Prostate gland (tissue), 2 donors: Measurements from ENCODE around the gene PLS3. TPM values are rescaled to one million over a fixed set of nuclear protein-coding genes. Genes with fewer than 3 reads are reported as not detected.

Source experiments
- DNase-seq: peaks from one replicate; pipeline ENCODE4 v3.0.0-alpha.2; 2019; ENCODE audit warnings: low spot score
- H3K27ac ChIP-seq, 2 donors: fragments of 200-600 bp; sonication (generic); 2 replicates each; pipeline ENCODE4 v1.5.1; 2017 to 2019
- H3K27me3 ChIP-seq: fragments of 200-600 bp; sonication (generic); replicated peaks from 2 replicates; pipeline ENCODE4 v1.5.1; 2019; ENCODE audit not compliant: insufficient read depth
- H3K36me3 ChIP-seq, 2 donors: fragments of 200-600 bp; sonication (generic); 1 replicate in 1 of 2; 2 replicates in 1 of 2; pipeline versions ENCODE4 v1.5.1 to v1.8.1; 2017 to 2019
- H3K4me1 ChIP-seq: fragments of 200-600 bp; sonication (generic); replicated peaks from 2 replicates; pipeline ENCODE4 v1.5.1; 2019
- H3K4me3 ChIP-seq, 2 donors: fragments of 200-600 bp; sonication (generic); 2 replicates each; pipeline ENCODE4 v1.5.1; 2017 to 2019
- H3K9me3 ChIP-seq: fragments of 200-600 bp; sonication (generic); 2 replicates; pipeline ENCODE4 v1.5.1; 2017
- CTCF ChIP-seq, 4 experiments: fragments of 200-600 bp in 2 of 4; fragments of 450-650 bp in 2 of 4; sonication (generic) in 2 of 4; IDR thresholded peaks; 1 replicate in 3 of 4; 2 replicates in 1 of 4; pipeline ENCODE4 v1.5.1; 2016 to 2019; ENCODE audit warnings: antibody characterized with exemption in 4 of 4, mild to moderate bottlenecking in 2 of 4, moderate library complexity in 2 of 4
- POLR2A ChIP-seq: fragments of 450-650 bp; IDR thresholded peaks from one replicate; pipeline ENCODE4 v1.6.1; 2016; ENCODE audit warnings: antibody characterized with exemption, mild to moderate bottlenecking
- POLR2AphosphoS5 ChIP-seq: sonication (generic); formaldehyde crosslinking; IDR thresholded peaks from one replicate; pipeline ENCODE4 v1.6.1; 2017; ENCODE audit warnings: antibody characterized with exemption
- WGBS: methylation state at CpG from one replicate; pipeline ENCODE4 v1.1.5; 2018; 5-methylcytosine and 5-hydroxymethylcytosine counted together
- intact Hi-C: fragments of 100-400 bp; cut with DNase I; formaldehyde crosslinking; loops from one replicate; pipeline ENCODE4 v1.14.2; 2022
- small RNA-seq, 2 donors: library from RNA; depleted of rRNA; stranded (forward); fragments of <200 nt; gene quantifications; one replicate each; pipeline ENCODE3, GENCODE V24; 2016
- total RNA-seq, 2 donors: library from RNA; depleted of rRNA; stranded (reverse); fragments of >200 nt; gene quantifications; one replicate each; pipeline ENCODE4 v1.1.0, GENCODE V29; 2016

PLS3 gene
- total RNA-seq, 2 donors from 2014 or later = 32.1 to 69.3 TPM

GRCh38 chrX:115697806-115698205, 136.8 kb downstream of the PLS3 start:
- H3K4me3 ChIP-seq = no peak overlapping the region
- no peaks in the 10 kb centered on the region for H3K4me1 ChIP-seq
- intact Hi-C loops = no loop called here
- no peak for DNase-seq
- no peaks in the 10 kb centered on the region for H3K27me3 ChIP-seq
- no peaks in the 10 kb centered on the region for H3K9me3 ChIP-seq
- WGBS = 55% methylated on average over 2 of the region's 2 CpGs
- TF ChIP-seq POLR2A = no peak
- no peak for TF ChIP-seq POLR2AphosphoS5
- TF ChIP-seq CTCF (IDR thresholded peaks at IDR 0.05) = no peak
- no peaks in the 10 kb centered on the region for H3K36me3 ChIP-seq
- H3K27ac ChIP-seq = no peak overlapping the region

Small RNA genes within 50 kb of the gene (small RNA-seq; reads per million reads assigned to genes)
- gene RF00264 = 0 reads per million in 2 donors
